Peyer's patch (tissue), 4 donors: Measurements from ENCODE around the gene PRND. TPM values are rescaled to one million over a fixed set of nuclear protein-coding genes. Genes with fewer than 3 reads are reported as not detected.
"Not testable (repeated sequence)": the region's sequence is repeated elsewhere in the genome, so short reads cannot be mapped to it uniquely, and the experiment has no call there.

Source experiments
- DNase-seq, 3 donors: peaks; one replicate each; pipeline ENCODE4 v3.0.0-alpha.2; 2017 to 2019
- H3K27ac ChIP-seq, 4 donors: fragments of 200-600 bp; sonication (generic); one replicate each; pipeline ENCODE4 v1.5.1; 2016 to 2019
- H3K27me3 ChIP-seq, 2 donors: fragments of 200-600 bp; sonication (generic); one replicate each; pipeline ENCODE4 v1.5.1; 2019
- H3K36me3 ChIP-seq, 3 donors: fragments of 200-600 bp; sonication (generic); one replicate each; pipeline ENCODE4 v1.5.1; 2016 to 2019
- H3K4me1 ChIP-seq, 4 donors: fragments of 200-600 bp; sonication (generic); one replicate each; pipeline ENCODE4 v1.5.1; 2016 to 2019
- H3K4me3 ChIP-seq, 4 donors: fragments of 200-600 bp; sonication (generic); 1 replicate in 3 of 4; 2 replicates in 1 of 4; pipeline ENCODE4 v1.5.1; 2016 to 2019; ENCODE audit warnings: mild to moderate bottlenecking in 1 of 4
- H3K9me3 ChIP-seq, 4 donors: fragments of 200-600 bp; sonication (generic); one replicate each; pipeline ENCODE4 v1.5.1; 2016 to 2019; ENCODE audit warnings: mild to moderate bottlenecking in 1 of 4
- CTCF ChIP-seq, 6 experiments: fragments of 450-650 bp in 4 of 6; fragments of 200-600 bp in 2 of 6; sonication (generic) in 1 of 6; IDR thresholded peaks; one replicate each; pipeline ENCODE4 v1.5.1; 2017 to 2019; ENCODE audit warnings: antibody characterized with exemption in 6 of 6, mild to moderate bottlenecking in 3 of 6, moderate library complexity in 1 of 6
- POLR2A ChIP-seq, 2 donors: fragments of 450-650 bp; IDR thresholded peaks; one replicate each; pipeline ENCODE4 v1.5.1; 2017; ENCODE audit warnings: antibody characterized with exemption in 2 of 2, mild to moderate bottlenecking in 2 of 2, moderate library complexity in 2 of 2
- total RNA-seq, 4 donors: library from RNA; depleted of rRNA; stranded (reverse); fragments of >200 nt; gene quantifications; one replicate each; pipeline ENCODE4 v1.1.0, GENCODE V29; 2016

Gene PRND
- total RNA-seq, 4 donors from 2014 or later = not detected

DNA sequence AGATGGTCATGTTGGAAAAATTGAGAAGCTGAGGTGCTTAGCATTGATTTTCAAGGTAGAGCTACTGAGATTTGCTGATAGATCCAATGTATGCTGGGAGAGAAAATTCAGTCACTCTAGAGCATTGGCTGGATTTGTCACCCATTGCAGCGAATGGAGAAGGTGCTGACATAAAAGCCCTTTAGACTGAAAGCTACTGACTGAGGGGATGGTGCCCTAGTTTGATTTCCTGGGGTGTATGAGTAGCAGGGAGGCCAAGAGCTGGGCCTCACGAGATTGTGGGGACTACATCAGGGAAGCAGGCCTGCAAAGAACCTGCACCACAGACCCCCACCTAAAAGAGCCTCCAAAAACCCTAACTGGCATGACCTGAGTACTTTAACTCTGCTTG lies 23.9 kb upstream of the PRND start:
- no peaks in the 10 kb centered on the region for H3K4me1 ChIP-seq
- peaks cover 0 to 5% (median 0%) of the 10 kb centered on the region in 3 donors for H3K36me3 ChIP-seq
- no peak overlapping the region for H3K4me3 ChIP-seq
- H3K9me3 ChIP-seq = no peaks in the 10 kb centered on the region
- H3K27ac ChIP-seq = no peak overlapping the region
- TF ChIP-seq POLR2A (IDR thresholded peaks at IDR 0.05) = no peak
- TF ChIP-seq CTCF (IDR thresholded peaks at IDR 0.05) = no peak
- DNase-seq = no peak
- H3K27me3 ChIP-seq = no peaks in the 10 kb centered on the region

- no peak overlapping the region for H3K27ac ChIP-seq
- TF ChIP-seq POLR2A (IDR thresholded peaks at IDR 0.05) (no peak), CTCF (IDR thresholded peaks at IDR 0.05) (no peak)
- H3K4me1 ChIP-seq = no peaks in the 10 kb centered on the region
- H3K9me3 ChIP-seq = no peaks in the 10 kb centered on the region
- no peak for DNase-seq
- H3K4me3 ChIP-seq = no peak overlapping the region
- no peaks in the 10 kb centered on the region for H3K27me3 ChIP-seq
- peaks cover 0 to 5% (median 0%) of the 10 kb centered on the region in 3 donors for H3K36me3 ChIP-seq
These were observed 22.5 kb upstream of the PRND start for GRCh38 chr20:4699216-4699615.

DNA sequence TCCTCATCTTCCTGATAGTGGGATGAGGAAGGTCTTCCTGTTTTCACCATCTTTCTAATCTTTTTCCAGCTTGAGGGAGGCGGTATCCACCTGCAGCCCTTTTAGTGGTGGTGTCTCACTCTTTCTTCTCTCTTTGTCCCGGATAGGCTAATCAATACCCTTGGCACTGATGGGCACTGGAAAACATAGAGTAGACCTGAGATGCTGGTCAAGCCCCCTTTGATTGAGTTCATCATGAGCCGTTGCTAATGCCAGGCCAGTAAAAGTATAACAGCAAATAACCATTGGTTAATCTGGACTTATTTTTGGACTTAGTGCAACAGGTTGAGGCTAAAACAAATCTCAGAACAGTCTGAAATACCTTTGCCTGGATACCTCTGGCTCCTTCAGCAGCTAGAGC lies 21.8 kb upstream of the PRND start:
- H3K27me3 ChIP-seq = no peaks in the 10 kb centered on the region
- H3K9me3 ChIP-seq = no peaks in the 10 kb centered on the region
- no peak overlapping the region for H3K4me3 ChIP-seq
- TF ChIP-seq POLR2A (IDR thresholded peaks at IDR 0.05) = no peak
- H3K4me1 ChIP-seq = no peaks in the 10 kb centered on the region
- H3K36me3 ChIP-seq = peaks cover 0 to 5% (median 0%) of the 10 kb centered on the region in 3 donors
- DNase-seq = no peak
- H3K27ac ChIP-seq = no peak overlapping the region

- no peak for DNase-seq
- no peak overlapping the region for H3K27ac ChIP-seq
- TF ChIP-seq CTCF (IDR thresholded peaks at IDR 0.05) (no peak), POLR2A (IDR thresholded peaks at IDR 0.05) (no peak)
These were observed 19.0 kb upstream of the PRND start for GRCh38 chr20:4702562-4703280.

DNA sequence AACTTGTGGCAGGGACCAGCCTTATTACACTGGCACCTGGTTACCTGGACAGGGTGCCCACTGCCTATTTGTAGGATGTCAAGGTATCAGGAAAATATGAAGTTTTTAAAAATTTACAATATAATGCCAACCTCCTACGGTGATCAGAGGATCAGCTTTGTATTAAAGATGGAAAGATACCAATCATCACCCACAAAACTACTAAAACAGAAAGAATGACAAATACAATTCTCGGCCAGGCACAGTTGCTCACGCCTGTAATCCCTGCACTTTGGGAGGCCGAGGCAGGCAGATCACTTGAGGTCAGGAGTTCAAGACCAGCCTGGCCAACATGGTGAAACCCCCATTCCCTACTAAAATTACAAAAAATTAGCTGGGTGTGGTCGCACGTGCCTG lies 18.4 kb upstream of the PRND start:
- Histone ChIP-seq H3K36me3 (peaks cover 0 to 5% (median 0%) of the 10 kb centered on the region in 3 donors), H3K4me3 (no peak overlapping the region)

More at GRCh38 chr20:4702562-4703280, 19.0 kb upstream of the PRND start:
- H3K9me3 ChIP-seq = no peaks in the 10 kb centered on the region
- peaks cover 0 to 5% (median 0%) of the 10 kb centered on the region in 3 donors for H3K36me3 ChIP-seq
- H3K4me1 ChIP-seq = no peaks in the 10 kb centered on the region
- no peaks in the 10 kb centered on the region for H3K27me3 ChIP-seq
- no peak overlapping the region for H3K4me3 ChIP-seq

DNA sequence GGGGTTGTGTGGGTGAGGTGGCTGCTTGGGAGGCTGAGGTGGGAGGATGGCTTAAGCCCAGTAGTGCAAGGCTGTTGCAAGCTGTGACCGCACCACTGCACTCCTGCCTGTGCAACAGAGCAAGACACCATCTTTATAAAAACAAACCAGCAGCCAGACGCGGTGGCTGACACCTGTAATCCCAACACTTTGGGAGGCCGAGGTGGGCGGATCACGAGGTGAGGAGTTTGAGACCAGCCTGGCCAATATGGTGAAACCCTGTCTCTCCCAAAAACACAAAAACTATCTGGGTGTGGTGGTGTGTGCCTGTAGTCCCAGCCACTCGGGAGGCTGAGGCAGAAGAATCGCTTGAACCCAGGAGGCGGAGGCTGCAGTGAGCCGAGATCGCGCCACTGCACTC lies 14.8 kb upstream of the PRND start:
- not testable (repeated sequence) for H3K4me1 ChIP-seq, DNase-seq

More for the DNA sequence above, 18.4 kb upstream of the PRND start:
- TF ChIP-seq CTCF (IDR thresholded peaks at IDR 0.05) (no peak), POLR2A (IDR thresholded peaks at IDR 0.05) (no peak)
- no peak overlapping the region for H3K27ac ChIP-seq
- no peak for DNase-seq
- no peaks in the 10 kb centered on the region for H3K4me1 ChIP-seq
- H3K9me3 ChIP-seq = no peaks in the 10 kb centered on the region
- H3K27me3 ChIP-seq = no peaks in the 10 kb centered on the region

DNA sequence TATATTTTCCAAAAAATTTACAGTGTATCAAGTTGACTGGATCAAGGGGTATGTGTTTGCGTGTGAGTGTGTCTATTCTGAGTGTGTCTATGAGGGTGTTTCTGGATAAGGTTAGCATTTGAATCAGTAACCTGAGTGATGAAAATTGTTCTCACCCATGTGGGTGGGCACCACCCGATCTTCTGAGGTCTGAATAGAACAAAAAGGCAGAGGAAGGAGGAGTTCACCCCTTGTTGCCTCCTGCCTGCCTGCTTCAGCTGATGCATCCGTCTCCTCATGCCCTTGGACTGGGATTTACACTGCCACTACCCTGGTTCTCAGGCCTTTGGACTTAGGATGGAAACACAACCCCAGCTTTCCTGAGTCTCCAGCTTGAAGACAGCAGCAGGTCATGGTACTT lies 13.7 kb upstream of the PRND start:
- Histone ChIP-seq H3K27ac (no peak overlapping the region), H3K4me3 (no peak overlapping the region), H3K27me3 (no peaks in the 10 kb centered on the region), H3K4me1 (no peaks in the 10 kb centered on the region), H3K36me3 (no peaks in the 10 kb centered on the region), H3K9me3 (no peaks in the 10 kb centered on the region)
- DNase-seq = no peak
- TF ChIP-seq POLR2A (IDR thresholded peaks at IDR 0.05) = no peak
- TF ChIP-seq CTCF (IDR thresholded peaks at IDR 0.05) = no peak

More for the DNA sequence above, 14.8 kb upstream of the PRND start:
- not testable (repeated sequence) for H3K27ac ChIP-seq, H3K36me3 ChIP-seq, H3K9me3 ChIP-seq, H3K27me3 ChIP-seq, H3K4me3 ChIP-seq
